GM12864 (cell line): ENCODE data around the gene BAIAP2.
"Not testable (repeated sequence)": the region's sequence is repeated elsewhere in the genome, so short reads cannot be mapped to it uniquely, and the experiment has no call there.

Experiments used
- DNase-seq: peaks from one replicate; pipeline ENCODE4 v3.0.0-alpha.2; 2011; ENCODE audit warnings: low read depth
- H3K4me3 ChIP-seq: 2 replicates; pipeline ENCODE4 v1.5.1; 2011; ENCODE audit warnings: mild to moderate bottlenecking, low read depth, low read length, control low read depth
- TF ChIP-seq, protein P1 (sequence below): IDR thresholded peaks from 2 replicates; pipeline ENCODE4 v1.5.1; 2011; ENCODE audit warnings: low read depth, mild to moderate bottlenecking, moderate library complexity, low read length, control low read depth, inconsistent platforms; ENCODE audit errors: missing control alignments

BAIAP2 gene

DNA sequence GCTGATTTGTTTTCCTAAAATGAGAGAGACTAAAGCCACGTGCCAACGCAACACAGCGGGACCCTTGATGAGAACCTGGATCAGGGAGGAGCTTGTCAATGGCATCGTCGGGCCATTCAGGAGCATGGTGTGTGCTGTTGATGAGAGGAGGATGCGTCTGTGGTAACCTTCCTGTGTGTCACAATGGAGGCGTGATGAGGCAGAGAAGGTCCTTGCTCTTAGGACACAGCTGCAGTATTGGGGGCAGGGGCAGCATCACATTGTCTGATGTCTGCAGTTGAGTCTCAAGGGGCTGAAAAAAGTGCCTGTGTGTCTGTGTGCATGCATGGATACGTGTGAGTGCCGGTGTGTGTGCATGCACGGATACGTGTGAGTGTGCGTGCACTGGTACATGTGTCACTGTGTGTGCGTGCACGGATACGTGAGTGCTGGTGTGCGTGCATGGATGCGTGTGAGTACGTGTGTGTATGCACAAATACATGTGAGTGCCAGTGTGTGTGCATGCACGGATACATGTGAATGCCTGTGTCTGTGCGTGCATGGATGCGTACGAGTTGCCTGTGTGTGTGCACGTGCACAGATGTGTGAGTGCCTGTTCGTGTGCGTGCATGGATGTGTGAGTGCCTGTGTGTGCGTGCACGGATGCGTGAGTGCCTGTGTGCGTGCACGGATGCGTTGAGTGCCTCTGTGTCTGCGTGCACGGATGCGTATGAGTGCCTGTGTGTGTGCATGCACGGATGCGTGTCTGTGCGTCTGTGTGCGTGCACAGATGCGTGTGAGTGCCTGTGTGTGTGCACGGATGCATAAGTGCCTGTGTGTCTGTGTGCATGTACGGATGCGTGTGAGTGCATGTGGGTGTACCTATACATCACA, 39.3 kb downstream of the BAIAP2 start:
- no peak overlapping the region for H3K4me3 ChIP-seq
- TF ChIP-seq, protein P1, sequence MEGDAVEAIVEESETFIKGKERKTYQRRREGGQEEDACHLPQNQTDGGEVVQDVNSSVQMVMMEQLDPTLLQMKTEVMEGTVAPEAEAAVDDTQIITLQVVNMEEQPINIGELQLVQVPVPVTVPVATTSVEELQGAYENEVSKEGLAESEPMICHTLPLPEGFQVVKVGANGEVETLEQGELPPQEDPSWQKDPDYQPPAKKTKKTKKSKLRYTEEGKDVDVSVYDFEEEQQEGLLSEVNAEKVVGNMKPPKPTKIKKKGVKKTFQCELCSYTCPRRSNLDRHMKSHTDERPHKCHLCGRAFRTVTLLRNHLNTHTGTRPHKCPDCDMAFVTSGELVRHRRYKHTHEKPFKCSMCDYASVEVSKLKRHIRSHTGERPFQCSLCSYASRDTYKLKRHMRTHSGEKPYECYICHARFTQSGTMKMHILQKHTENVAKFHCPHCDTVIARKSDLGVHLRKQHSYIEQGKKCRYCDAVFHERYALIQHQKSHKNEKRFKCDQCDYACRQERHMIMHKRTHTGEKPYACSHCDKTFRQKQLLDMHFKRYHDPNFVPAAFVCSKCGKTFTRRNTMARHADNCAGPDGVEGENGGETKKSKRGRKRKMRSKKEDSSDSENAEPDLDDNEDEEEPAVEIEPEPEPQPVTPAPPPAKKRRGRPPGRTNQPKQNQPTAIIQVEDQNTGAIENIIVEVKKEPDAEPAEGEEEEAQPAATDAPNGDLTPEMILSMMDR: no peak
- DNase-seq: no peak

DNA sequence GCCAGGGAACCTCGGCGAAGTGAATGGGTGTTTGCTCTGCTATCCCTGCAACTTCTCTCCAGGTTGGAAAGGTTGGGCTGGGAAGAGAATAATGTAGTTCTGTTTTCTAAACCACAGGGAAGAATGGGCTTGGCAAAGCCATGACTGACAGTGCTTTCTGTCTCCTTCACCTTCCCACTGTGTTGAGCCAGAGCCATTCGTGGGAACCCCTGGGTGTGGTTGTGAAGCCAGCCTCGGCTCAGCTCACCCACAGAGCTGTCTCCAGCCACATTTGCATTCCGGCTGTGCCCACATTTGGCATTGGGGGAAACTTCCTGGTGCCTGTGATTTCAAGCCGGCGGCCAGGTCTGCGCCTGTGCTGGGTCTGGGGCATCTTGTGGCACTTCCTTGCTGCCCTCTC, 39.9 kb downstream of the BAIAP2 start:
- no peak for DNase-seq
- TF ChIP-seq, protein P1: no peak
- H3K4me3 ChIP-seq: no peak overlapping the region

DNA sequence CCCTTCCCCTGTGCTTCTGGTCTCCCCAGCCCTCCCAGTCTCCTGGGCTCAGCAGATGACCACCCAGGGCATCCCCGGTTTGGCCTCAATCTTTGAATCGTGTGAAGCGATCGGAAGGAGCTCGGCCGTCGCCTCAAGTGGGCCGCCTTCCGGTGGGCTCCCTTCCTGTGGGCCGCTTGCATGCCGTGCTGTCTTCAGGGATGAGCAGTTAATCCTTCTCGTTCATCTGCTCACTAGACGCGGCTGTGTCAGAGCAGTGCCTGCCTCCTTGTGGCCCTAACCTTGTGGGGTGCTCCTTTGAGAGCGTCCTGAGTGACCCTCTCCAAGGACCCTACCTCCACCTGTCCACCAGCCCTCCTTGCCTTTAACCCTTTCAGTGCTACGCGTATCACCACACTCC, 40.4 kb downstream of the BAIAP2 start:
- TF ChIP-seq, protein P1: no peak
- H3K4me3 ChIP-seq: no peak overlapping the region
- no peak for DNase-seq

DNA sequence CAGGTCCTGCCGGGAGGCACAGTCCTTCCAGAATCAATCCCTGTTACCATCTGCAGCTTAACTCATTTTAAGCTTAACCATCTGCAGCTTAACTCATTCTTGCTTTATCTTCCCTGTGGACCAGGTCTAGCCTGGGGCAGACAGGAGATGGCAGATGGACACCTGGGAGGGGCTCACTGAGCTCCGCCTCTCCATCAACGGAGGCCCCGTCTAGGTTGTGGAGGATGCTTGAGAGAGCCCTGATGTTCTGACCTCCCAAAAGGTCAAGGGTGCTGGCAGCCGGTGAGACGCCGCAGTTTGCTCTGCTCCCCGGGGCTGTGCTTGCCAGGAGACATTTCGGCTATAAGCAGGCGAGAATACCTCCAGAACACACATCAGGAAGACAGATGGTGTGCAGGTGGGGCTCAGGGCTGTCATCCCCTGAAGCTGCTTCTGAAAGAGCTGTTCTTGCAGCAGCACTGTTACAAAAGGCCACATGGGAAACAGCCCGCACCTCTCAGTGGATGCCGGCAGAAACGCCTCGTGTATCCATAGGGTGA, 41.3 kb downstream of the BAIAP2 start:
- no peak overlapping the region for H3K4me3 ChIP-seq
- TF ChIP-seq, protein P1: no peak
- DNase-seq: no peak

- H3K4me3 ChIP-seq, DNase-seq: not testable (repeated sequence)
These were observed 43.3 kb downstream of the BAIAP2 start for GRCh38 chr17:81078026-81078913.

DNA sequence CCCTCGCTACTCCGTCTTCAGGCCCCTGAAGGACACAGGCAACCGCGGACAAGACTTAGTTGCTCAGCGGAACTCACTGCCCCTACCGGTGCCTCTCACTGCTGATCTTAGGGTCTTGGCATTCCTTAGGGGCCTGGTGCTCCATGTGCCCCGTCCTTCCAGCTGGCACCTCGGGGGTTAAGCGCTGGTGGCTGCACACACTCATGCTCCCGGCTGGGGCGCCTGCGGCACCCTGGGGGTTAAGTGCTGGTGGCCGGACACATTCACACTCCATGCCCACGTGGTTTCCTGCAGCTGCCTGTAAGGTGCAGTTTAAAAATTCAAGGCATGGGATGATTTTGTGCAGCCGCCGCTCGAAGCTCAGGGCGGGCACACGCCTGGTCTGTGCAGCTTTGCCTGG, 45.1 kb downstream of the BAIAP2 start:
- H3K4me3 ChIP-seq: no peak overlapping the region
- TF ChIP-seq, protein P1: no peak
- no peak for DNase-seq
